Activated CD8-positive, alpha-beta T cell treated with anti-CD3 and anti-CD28 coated beads for 36 hours (primary cell): ENCODE data around the gene EOLA1. TPM values are rescaled to one million over a fixed set of nuclear protein-coding genes. Genes with fewer than 3 reads are reported as not detected.
A peak's percentile ranks its signal among the peaks of the same experiment; 100 is the strongest.
"Not testable (repeated sequence)": the region's sequence is repeated elsewhere in the genome, so short reads cannot be mapped to it uniquely, and the experiment has no call there.

Experiments used
- ATAC-seq: fragments of 200-7000 bp; cut with Tn5 transposase; one replicate; pipeline ENCODE4 v1.10.0; 2021; ENCODE audit warnings: mild to moderate bottlenecking, moderate library complexity
- CTCF ChIA-PET: fragments of 350-600 bp; sonication (Branson Sonifier 250); formaldehyde crosslinking; loops from one replicate; lab custom pipeline; 2021; ENCODE audit warnings: antibody characterized with exemption; lab: Charles Lee
- POLR2A ChIA-PET: fragments of 350-600 bp; sonication (Branson Sonifier 250); formaldehyde crosslinking; loops from one replicate; lab custom pipeline; 2021; ENCODE audit warnings: antibody characterized with exemption; lab: Charles Lee
- DNase-seq: peaks from one replicate; pipeline ENCODE4 v3.0.0-alpha.2; 2020
- H3K27ac Mint-ChIP-seq: one replicate; pipeline ENCODE4 v1.8.0; 2021; ENCODE audit warnings: mild to moderate bottlenecking, mixed read lengths
- H3K27me3 Mint-ChIP-seq: one replicate; pipeline ENCODE4 v1.8.0; 2021; ENCODE audit warnings: mixed read lengths
- H3K36me3 Mint-ChIP-seq: one replicate; pipeline ENCODE4 v1.8.0; 2021; ENCODE audit warnings: low read depth, mixed read lengths
- H3K4me1 Mint-ChIP-seq: one replicate; pipeline ENCODE4 v1.8.0; 2021; ENCODE audit warnings: low read depth, mixed read lengths
- H3K4me3 Mint-ChIP-seq: one replicate; pipeline ENCODE4 v1.8.0; 2021; ENCODE audit warnings: mild to moderate bottlenecking, moderate library complexity, mixed read lengths
- H3K9me3 Mint-ChIP-seq: one replicate; pipeline ENCODE4 v1.8.0; 2021; ENCODE audit warnings: mixed read lengths
- intact Hi-C: fragments of 100-400 bp; cut with micrococcal nuclease; formaldehyde crosslinking; loops from one replicate; pipeline ENCODE4 v1.10.0; 2022
- total RNA-seq, 2 experiments: library from RNA; stranded (reverse); gene quantifications; one replicate each; pipeline ENCODE4 v1.2.3, GENCODE V29; 2021
- TF ChIP-seq, protein P1 (sequence below): fragments of 200-600 bp; IDR thresholded peaks from one replicate; pipeline ENCODE4 v1.8.0; 2022; ENCODE audit warnings: antibody characterized with exemption, mild to moderate bottlenecking

Gene EOLA1
- total RNA-seq, 2 experiments from 2014 or later: 60.3 to 60.7 TPM

- Mint-ChIP-seq H3K36me3 (peaks cover 4% of the 10 kb centered on the region), H3K4me1 (peaks cover 38% of the 10 kb centered on the region), H3K9me3 (no peaks in the 10 kb centered on the region), H3K4me3 (no peak overlapping the region), H3K27ac (peak overlapping the region; percentile 57), H3K27me3 (no peaks in the 10 kb centered on the region)
- no peak for ATAC-seq
- DNase-seq: no peak
- TF ChIP-seq, protein P1, sequence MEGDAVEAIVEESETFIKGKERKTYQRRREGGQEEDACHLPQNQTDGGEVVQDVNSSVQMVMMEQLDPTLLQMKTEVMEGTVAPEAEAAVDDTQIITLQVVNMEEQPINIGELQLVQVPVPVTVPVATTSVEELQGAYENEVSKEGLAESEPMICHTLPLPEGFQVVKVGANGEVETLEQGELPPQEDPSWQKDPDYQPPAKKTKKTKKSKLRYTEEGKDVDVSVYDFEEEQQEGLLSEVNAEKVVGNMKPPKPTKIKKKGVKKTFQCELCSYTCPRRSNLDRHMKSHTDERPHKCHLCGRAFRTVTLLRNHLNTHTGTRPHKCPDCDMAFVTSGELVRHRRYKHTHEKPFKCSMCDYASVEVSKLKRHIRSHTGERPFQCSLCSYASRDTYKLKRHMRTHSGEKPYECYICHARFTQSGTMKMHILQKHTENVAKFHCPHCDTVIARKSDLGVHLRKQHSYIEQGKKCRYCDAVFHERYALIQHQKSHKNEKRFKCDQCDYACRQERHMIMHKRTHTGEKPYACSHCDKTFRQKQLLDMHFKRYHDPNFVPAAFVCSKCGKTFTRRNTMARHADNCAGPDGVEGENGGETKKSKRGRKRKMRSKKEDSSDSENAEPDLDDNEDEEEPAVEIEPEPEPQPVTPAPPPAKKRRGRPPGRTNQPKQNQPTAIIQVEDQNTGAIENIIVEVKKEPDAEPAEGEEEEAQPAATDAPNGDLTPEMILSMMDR: no peak
- intact Hi-C loops: no loop called here
- ChIA-PET CTCF (interaction anchor here (1.0 to 1.8 kb wide), 3 partner anchors 16 to 101 kb away, joined by 3 to 6 read pairs (median 3); no protein-coding TSS in a partner anchor), POLR2A (no interaction called here)
Observed at GRCh38 chrX:149528381-149528780, 12.4 kb upstream of the EOLA1 start.

DNA sequence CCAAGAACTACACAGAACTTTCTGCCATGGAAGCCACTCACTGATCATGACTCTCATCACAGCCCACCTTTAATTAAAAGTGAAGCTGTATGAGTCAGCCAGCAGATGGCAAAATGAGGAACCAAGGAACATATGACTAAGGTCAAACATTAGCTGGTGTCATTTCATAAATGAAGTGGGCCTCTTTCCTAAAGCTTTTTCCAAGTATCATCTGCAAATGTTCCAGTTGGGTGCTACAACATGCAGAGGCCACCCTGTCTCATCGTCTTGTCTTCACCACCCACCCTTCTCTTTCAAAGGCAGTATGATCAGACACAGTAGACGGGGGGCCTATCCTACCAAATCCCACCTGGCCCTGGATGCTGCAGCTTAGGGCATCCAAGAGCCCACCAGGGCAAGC, 9.2 kb upstream of the EOLA1 start:
- ATAC-seq: peak; percentile 74
- peak overlapping the region; percentile 88 for H3K27ac Mint-ChIP-seq

DNA sequence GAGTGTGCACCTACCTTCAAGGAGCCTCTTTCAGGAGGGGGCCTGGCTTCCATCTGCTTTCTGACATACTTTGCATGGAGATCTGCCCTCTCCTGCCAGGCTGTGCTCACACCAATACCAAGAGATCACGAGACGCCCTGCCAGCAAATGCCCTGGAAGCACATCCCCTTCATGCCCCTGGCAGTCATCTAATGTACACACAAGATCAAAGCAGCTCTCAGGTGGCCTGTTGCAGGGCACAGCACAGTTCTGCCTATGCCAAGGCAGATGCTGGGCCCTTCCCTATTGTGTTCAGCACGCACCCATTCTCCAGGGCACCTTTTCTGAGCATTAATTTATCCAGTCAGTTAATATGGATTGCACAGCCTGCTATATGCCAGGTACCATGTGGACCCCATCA, 7.9 kb upstream of the EOLA1 start:
- H3K36me3 Mint-ChIP-seq, ATAC-seq, CTCF ChIA-PET, intact Hi-C loops, H3K27me3 Mint-ChIP-seq, DNase-seq, POLR2A ChIA-PET, H3K9me3 Mint-ChIP-seq, H3K27ac Mint-ChIP-seq, H3K4me3 Mint-ChIP-seq: not testable (repeated sequence)
- H3K4me1 Mint-ChIP-seq: peaks cover 21% of the 10 kb centered on the region

More for the DNA sequence above, 9.2 kb upstream of the EOLA1 start:
- Mint-ChIP-seq H3K27me3 (no peaks in the 10 kb centered on the region), H3K4me3 (no peak overlapping the region), H3K36me3 (peaks cover 4% of the 10 kb centered on the region), H3K9me3 (no peaks in the 10 kb centered on the region), H3K4me1 (peaks cover 25% of the 10 kb centered on the region)
- DNase-seq: no peak
- ChIA-PET POLR2A (interaction anchor here (0.9 kb wide), 1 partner anchor 10 kb away, joined by 3 read pairs; no protein-coding TSS in a partner anchor), CTCF (interaction anchor here (1.7 kb wide), 1 partner anchor 19 kb away, joined by 7 read pairs; no protein-coding TSS in a partner anchor)
- intact Hi-C loops: no loop called here
- TF ChIP-seq, protein P1: no peak

DNA sequence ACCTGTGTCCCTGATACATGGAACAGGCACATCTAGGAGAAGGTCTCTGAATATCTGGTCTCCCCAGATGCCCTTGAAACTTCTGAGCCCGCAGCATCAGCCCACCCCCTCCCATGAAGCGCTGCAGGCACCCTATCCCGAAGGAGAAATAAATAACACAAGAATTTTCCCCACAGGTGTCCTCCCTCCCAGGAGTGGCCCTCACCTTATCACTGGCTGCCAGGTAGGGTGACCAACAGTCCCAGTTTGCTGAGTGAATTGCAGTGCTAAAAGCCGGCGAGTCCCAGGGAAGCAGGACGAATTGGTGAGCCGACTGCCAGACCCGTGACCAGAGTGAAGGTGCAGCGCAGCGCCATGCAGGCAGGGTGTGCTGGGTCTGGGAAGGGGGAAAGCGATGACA, 6.8 kb upstream of the EOLA1 start:
- H3K9me3 Mint-ChIP-seq, H3K4me3 Mint-ChIP-seq, DNase-seq, CTCF ChIA-PET, H3K27me3 Mint-ChIP-seq, intact Hi-C loops, H3K27ac Mint-ChIP-seq, POLR2A ChIA-PET, ATAC-seq, H3K36me3 Mint-ChIP-seq: not testable (repeated sequence)
- H3K4me1 Mint-ChIP-seq: peaks cover 21% of the 10 kb centered on the region

DNA sequence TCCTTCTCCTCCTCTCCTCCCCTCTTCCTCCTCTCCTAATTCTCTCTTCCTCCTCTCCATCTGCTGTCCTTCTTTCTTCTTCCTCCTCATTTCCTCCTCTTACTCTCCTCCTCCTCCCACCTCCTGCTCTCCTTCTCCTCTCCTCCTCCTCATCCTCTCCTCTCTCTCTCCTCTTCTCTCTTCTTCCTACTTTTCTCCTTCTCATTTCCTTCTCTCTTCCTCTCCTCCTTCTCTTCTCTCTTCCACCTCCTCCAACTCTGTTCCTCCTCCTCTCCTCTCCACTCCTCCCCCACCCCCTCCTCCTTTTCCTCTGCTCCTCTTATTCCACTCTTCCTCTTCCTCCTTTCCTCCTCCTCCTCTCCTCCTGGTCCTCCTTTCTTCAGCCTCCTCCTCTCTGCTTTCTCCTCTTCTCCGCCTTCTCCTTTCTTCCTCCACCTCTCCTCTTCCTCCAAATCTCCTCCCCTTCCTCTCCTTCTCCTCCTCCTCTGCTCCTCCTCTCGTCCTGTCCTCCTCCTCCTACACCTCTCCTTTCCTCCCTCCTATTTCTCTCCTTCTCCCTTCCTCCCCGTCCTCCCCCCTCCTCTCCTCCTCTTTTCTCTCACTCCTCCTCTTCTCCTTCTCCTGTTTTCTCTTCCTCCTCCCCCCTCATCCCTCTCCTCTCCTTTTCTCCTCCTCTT, 5.7 kb upstream of the EOLA1 start:
- H3K27me3 Mint-ChIP-seq, intact Hi-C loops, H3K9me3 Mint-ChIP-seq, DNase-seq, POLR2A ChIA-PET, H3K36me3 Mint-ChIP-seq, H3K4me3 Mint-ChIP-seq, ATAC-seq, H3K27ac Mint-ChIP-seq: not testable (repeated sequence)
- peaks cover 21% of the 10 kb centered on the region for H3K4me1 Mint-ChIP-seq
- CTCF ChIA-PET: interaction anchor here (1.3 kb wide), 1 partner anchor 23 kb away, joined by 3 read pairs; no protein-coding TSS in a partner anchor

- H3K4me1 Mint-ChIP-seq, POLR2A ChIA-PET, intact Hi-C loops, H3K36me3 Mint-ChIP-seq, CTCF ChIA-PET, H3K27me3 Mint-ChIP-seq, ATAC-seq, H3K4me3 Mint-ChIP-seq, DNase-seq, H3K27ac Mint-ChIP-seq, H3K9me3 Mint-ChIP-seq: not testable (repeated sequence)
Observed at GRCh38 chrX:149537474-149537873, 3.3 kb upstream of the EOLA1 start.
